H9 (cell line): ENCODE results near the gene PDGFRB. TPM values are rescaled to one million over a fixed set of nuclear protein-coding genes. Genes with fewer than 3 reads are reported as not detected.

Experiments
- DNase-seq: peaks from one replicate; pipeline ENCODE4 v3.0.0-alpha.2; 2017
- H2AFZ ChIP-seq: one replicate; pipeline ENCODE4 v1.6.1; 2013; ENCODE audit warnings: mild to moderate bottlenecking, low read length, control low read depth, moderate library complexity
- H2AK5ac ChIP-seq: 2 replicates; pipeline ENCODE4 v1.6.1; 2013; ENCODE audit warnings: low read length, control low read depth, mixed read lengths; ENCODE audit not compliant: insufficient read length
- H2BK120ac ChIP-seq: one replicate; pipeline ENCODE4 v1.6.1; 2013; ENCODE audit warnings: low read depth, mild to moderate bottlenecking, low read length, control low read depth, inconsistent platforms; ENCODE audit not compliant: poor library complexity, severe bottlenecking
- H2BK12ac ChIP-seq: 2 replicates; pipeline ENCODE4 v1.6.1; 2013; ENCODE audit warnings: low read length, control low read depth, mixed read lengths, low read depth; ENCODE audit not compliant: insufficient read length
- H2BK15ac ChIP-seq: 2 replicates; pipeline ENCODE4 v1.6.1; 2013; ENCODE audit warnings: low read depth, low read length, control low read depth
- H2BK20ac ChIP-seq: one replicate; pipeline ENCODE4 v1.6.1; 2013; ENCODE audit warnings: low read depth, mild to moderate bottlenecking, low read length, control low read depth, inconsistent platforms; ENCODE audit not compliant: poor library complexity, severe bottlenecking
- H2BK5ac ChIP-seq: 2 replicates; pipeline ENCODE4 v1.6.1; 2013; ENCODE audit warnings: low read length, control low read depth, mixed read lengths; ENCODE audit not compliant: insufficient read length
- H3K14ac ChIP-seq: 2 replicates; pipeline ENCODE4 v1.6.1; 2013; ENCODE audit warnings: low read length, control low read depth; ENCODE audit not compliant: insufficient read depth
- H3K18ac ChIP-seq: 2 replicates; pipeline ENCODE4 v1.6.1; 2013; ENCODE audit warnings: low read depth, mild to moderate bottlenecking, mixed read lengths, low read length, control low read depth; ENCODE audit not compliant: insufficient read length
- H3K23ac ChIP-seq: 2 replicates; pipeline ENCODE4 v1.6.1; 2013; ENCODE audit warnings: low read length, control low read depth, mixed read lengths, low read depth; ENCODE audit not compliant: insufficient read length
- H3K23me2 ChIP-seq: 2 replicates; pipeline ENCODE4 v1.6.1; 2013; ENCODE audit warnings: low read depth, mild to moderate bottlenecking, mixed read lengths, low read length, control low read depth; ENCODE audit not compliant: insufficient read length, poor library complexity, severe bottlenecking
- H3K27ac ChIP-seq: 2 replicates; pipeline ENCODE4 v1.5.1; 2013; ENCODE audit warnings: low read length, control low read depth, mixed read lengths, low read depth; ENCODE audit not compliant: insufficient read length
- H3K27me3 ChIP-seq: 2 replicates; pipeline ENCODE4 v1.6.1; 2013; ENCODE audit warnings: low read length, control low read depth, inconsistent platforms; ENCODE audit not compliant: insufficient read depth
- H3K4ac ChIP-seq: 2 replicates; pipeline ENCODE4 v1.6.1; 2013; ENCODE audit warnings: low read depth, mild to moderate bottlenecking, control low read depth, inconsistent platforms, low read length, moderate library complexity
- H3K4me1 ChIP-seq: 2 replicates; pipeline ENCODE4 v1.6.1; 2013; ENCODE audit warnings: low read length, control low read depth, inconsistent platforms; ENCODE audit not compliant: insufficient read depth
- H3K4me2 ChIP-seq: 2 replicates; pipeline ENCODE4 v1.6.1; 2013; ENCODE audit warnings: low read length, control low read depth, mixed read lengths; ENCODE audit not compliant: insufficient read length, insufficient read depth
- H3K56ac ChIP-seq: 2 replicates; pipeline ENCODE4 v1.6.1; 2013; ENCODE audit warnings: low read depth, mild to moderate bottlenecking, mixed read lengths, low read length, control low read depth; ENCODE audit not compliant: insufficient read length
- H3K79me1 ChIP-seq: 2 replicates; pipeline ENCODE4 v1.6.1; 2013; ENCODE audit warnings: low read depth, mild to moderate bottlenecking, moderate library complexity, low read length, control low read depth, inconsistent platforms; ENCODE audit not compliant: insufficient read depth, poor library complexity, severe bottlenecking
- H3K79me2 ChIP-seq: 2 replicates; pipeline ENCODE4 v1.6.1; 2013; ENCODE audit warnings: low read length, control low read depth, inconsistent platforms; ENCODE audit not compliant: insufficient read depth
- H3K9ac ChIP-seq: 2 replicates; pipeline ENCODE4 v1.6.1; 2013; ENCODE audit warnings: low read length, control low read depth, mixed read lengths; ENCODE audit not compliant: insufficient read length; ENCODE audit errors: extremely low read depth
- H3K9me3 ChIP-seq: one replicate; pipeline ENCODE4 v1.6.1; 2013; ENCODE audit warnings: low read depth, low read length, inconsistent platforms; ENCODE audit not compliant: control insufficient read depth
- H3T11ph ChIP-seq: one replicate; pipeline ENCODE4 v1.6.1; 2013; ENCODE audit warnings: mild to moderate bottlenecking, low read length, control low read depth, inconsistent platforms
- H4K20me1 ChIP-seq: one replicate; pipeline ENCODE4 v1.6.1; 2013; ENCODE audit not compliant: control insufficient read depth, insufficient read length, insufficient read depth
- H4K5ac ChIP-seq: 2 replicates; pipeline ENCODE4 v1.6.1; 2013; ENCODE audit warnings: low read depth, mild to moderate bottlenecking, mixed read lengths, low read length, control low read depth; ENCODE audit not compliant: insufficient read length
- H4K8ac ChIP-seq: replicated peaks from 2 replicates; pipeline ENCODE4 v1.6.1; 2013; ENCODE audit warnings: low read length, control low read depth, mixed read lengths, low read depth; ENCODE audit not compliant: insufficient read length
- H4K91ac ChIP-seq: 2 replicates; pipeline ENCODE4 v1.6.1; 2013; ENCODE audit warnings: low read depth, mild to moderate bottlenecking, moderate library complexity, mixed read lengths, low read length, control low read depth; ENCODE audit not compliant: insufficient read length
- H3K27ac Mint-ChIP-seq, 3 experiments: 2 replicates in 2 of 3; 3 replicates in 1 of 3; pipeline ENCODE4 v1.8.0; 2020 to 2021; ENCODE audit warnings: mixed read lengths in 3 of 3, mild to moderate bottlenecking in 1 of 3, moderate library complexity in 1 of 3
- H3K27me3 Mint-ChIP-seq: 2 replicates; pipeline ENCODE4 v1.8.0; 2021; ENCODE audit warnings: low read depth, mild to moderate bottlenecking, moderate library complexity, mixed read lengths
- H3K36me3 Mint-ChIP-seq, 3 experiments: 2 replicates in 2 of 3; 3 replicates in 1 of 3; pipeline ENCODE4 v1.8.0; 2020 to 2021; ENCODE audit warnings: low read depth in 3 of 3, mixed read lengths in 3 of 3; ENCODE audit not compliant: insufficient read depth in 1 of 3
- H3K4me1 Mint-ChIP-seq, 2 experiments: 2 replicates each; pipeline ENCODE4 v1.8.0; 2020; ENCODE audit warnings: mixed read lengths in 2 of 2
- H3K4me3 Mint-ChIP-seq, 2 experiments: 2 replicates in 1 of 2; 3 replicates in 1 of 2; pipeline ENCODE4 v1.8.0; 2020 to 2021; ENCODE audit warnings: mild to moderate bottlenecking in 2 of 2, mixed read lengths in 2 of 2, moderate library complexity in 1 of 2
- H3K9me3 Mint-ChIP-seq, 2 experiments: 2 replicates in 1 of 2; 3 replicates in 1 of 2; pipeline ENCODE4 v1.8.0; 2020; ENCODE audit warnings: mild to moderate bottlenecking in 2 of 2, mixed read lengths in 2 of 2, moderate library complexity in 1 of 2
- CTCF ChIP-seq: fragments of 200-600 bp; sonication (generic); conservative IDR thresholded peaks from 3 replicates; pipeline ENCODE4 v1.8.0; 2021; ENCODE audit warnings: antibody characterized with exemption, mild to moderate bottlenecking
- WGBS: extraction: QIAGEN DNeasy Blood & Tissue Kit; methylation state at CpG from one replicate; pipeline ENCODE4 v1.1.7; 2013; ENCODE audit warnings: missing lambda C conversion rate, low lambda C conversion rate, mixed read lengths; ENCODE audit not compliant: insufficient read length; ENCODE audit errors: extremely low coverage; 5-methylcytosine and 5-hydroxymethylcytosine counted together
- total RNA-seq: library from RNA; stranded (reverse); gene quantifications from 2 replicates; pipeline ENCODE4 v1.2.1, GENCODE V29; 2021

The PDGFRB gene
- total RNA-seq, 1 experiment from 2014 or later = 2.2 TPM

- WGBS = no CpG with 5 or more reads among the region's 5 CpGs
- Mint-ChIP-seq H3K36me3 (no peaks in the 10 kb centered on the region; a peak in 1 of 7 replicates), H3K4me1 (peaks cover 8 to 13% of the 10 kb centered on the region in 2 experiments), H3K9me3 (no peaks in the 10 kb centered on the region; a peak in 1 of 5 replicates), H3K27me3 (peaks cover 61% of the 10 kb centered on the region), H3K27ac (no peak overlapping the region), H3K4me3 (no peak overlapping the region)
- no peak overlapping the region for H3K4me2 ChIP-seq
- no peak overlapping the region for H3K9ac ChIP-seq
- H3K4me1 ChIP-seq = peaks cover 2% of the 10 kb centered on the region; the same call in 1 of the 2 replicates
- H3K79me1 ChIP-seq = no peaks in the 10 kb centered on the region
- no peak overlapping the region for H4K8ac ChIP-seq
- H2AFZ ChIP-seq = no peak overlapping the region
- H2BK120ac ChIP-seq = no peak overlapping the region
- H3T11ph ChIP-seq = no peak overlapping the region
- no peak overlapping the region; the same call in 1 of the 2 replicates for H3K14ac ChIP-seq
- no peaks in the 10 kb centered on the region for H3K9me3 ChIP-seq
- no peaks in the 10 kb centered on the region for H3K79me2 ChIP-seq
- TF ChIP-seq CTCF = no peak
- no peak overlapping the region for H2AK5ac ChIP-seq
- no peak overlapping the region for H3K27ac ChIP-seq
- no peak overlapping the region for H4K91ac ChIP-seq
- H3K27me3 ChIP-seq = peaks cover 2% of the 10 kb centered on the region; the same call in 1 of the 2 replicates
- H4K20me1 ChIP-seq = no peaks in the 10 kb centered on the region
- no peak overlapping the region for H2BK20ac ChIP-seq
- H2BK15ac ChIP-seq = no peak overlapping the region
- no peak overlapping the region for H2BK5ac ChIP-seq
- no peak for DNase-seq
- H2BK12ac ChIP-seq = no peak overlapping the region
- no peaks in the 10 kb centered on the region for H3K23me2 ChIP-seq
- H3K23ac ChIP-seq = no peak overlapping the region
- no peak overlapping the region for H3K4ac ChIP-seq
- no peak overlapping the region for H3K56ac ChIP-seq
- H3K18ac ChIP-seq = no peak overlapping the region
- no peak overlapping the region for H4K5ac ChIP-seq
Measured at GRCh38 chr5:150181027-150181426, 25.4 kb upstream of the PDGFRB start.
